HepG2 (cell line): Measurements from ENCODE around the gene IKZF5. TPM values are rescaled to one million over a fixed set of nuclear protein-coding genes. Genes with fewer than 3 reads are reported as not detected.

Source experiments
- ATAC-seq: fragments of 200-7000 bp; cut with Tn5 transposase; 3 replicates; pipeline ENCODE4 v1.9.1; 2020; ENCODE audit warnings: mild to moderate bottlenecking, moderate library complexity
- BruUV-seq: library from RNA; stranded (reverse); fragments of 400-500 nt; replicated peaks from 2 replicates; lab custom pipeline; 2021; lab: Mats Ljungman, UMichigan
- CTCF ChIA-PET: fragments of 300-600 bp; formaldehyde crosslinking; extraction: SDS; loops from one replicate; lab custom pipeline; 2021; ENCODE audit warnings: low total read pairs, inconsistent platforms, low intra/inter-chr PET ratio; lab: Yijun Ruan, JAX
- POLR2A ChIA-PET: fragments of 350-600 bp; sonication (Branson Sonifier 250); formaldehyde crosslinking; loops from one replicate; lab custom pipeline; 2020; ENCODE audit warnings: antibody characterized with exemption, inconsistent platforms; lab: Yijun Ruan, JAX
- DNase-seq: peaks from one replicate; pipeline ENCODE4 v3.0.0-alpha.2; 2015; ENCODE audit warnings: low spot score
- FAIRE-seq: peaks from 3 replicates; lab custom pipeline; 2011; peaks lifted over from hg19 to GRCh38; lab: Jason Lieb, UNC
- H2AFZ ChIP-seq: one replicate; pipeline ENCODE4 v1.6.1; 2011; ENCODE audit warnings: low read length, inconsistent platforms
- H3K27ac ChIP-seq: fragments of 300-600 bp; 3 replicates; pipeline ENCODE4 v1.8.0; 2011; ENCODE audit warnings: mixed run types, mild to moderate bottlenecking, mixed read lengths, low read length, inconsistent platforms; ENCODE audit not compliant: insufficient read depth; ENCODE audit errors: extremely low read length
- H3K27me3 ChIP-seq, 2 experiments: fragments of 200-600 bp in 1 of 2; 2 replicates in 1 of 2; 3 replicates in 1 of 2; pipeline versions ENCODE4 v1.6.0 to v1.8.0; 2011; ENCODE audit warnings: low read length in 2 of 2, mild to moderate bottlenecking in 2 of 2, moderate library complexity in 2 of 2, inconsistent platforms in 1 of 2; ENCODE audit not compliant: insufficient read depth in 2 of 2, control insufficient read depth in 1 of 2
- H3K36me3 ChIP-seq, 2 experiments: fragments of 200-600 bp in 1 of 2; replicated peaks in 1 of 2; 2 replicates in 1 of 2; 3 replicates in 1 of 2; pipeline versions ENCODE4 v1.5.1 to v1.8.0; 2011; ENCODE audit warnings: low read length in 2 of 2, inconsistent platforms in 1 of 2; ENCODE audit not compliant: insufficient read depth in 2 of 2, control insufficient read depth in 1 of 2
- H3K4me1 ChIP-seq: 2 replicates; pipeline ENCODE4 v1.5.1; 2012; ENCODE audit warnings: low read length, inconsistent platforms; ENCODE audit not compliant: insufficient read depth
- H3K4me2 ChIP-seq: 2 replicates; pipeline ENCODE4 v1.6.0; 2011; ENCODE audit warnings: low read depth, low read length, inconsistent platforms
- H3K4me3 ChIP-seq, 3 experiments: fragments of 200-600 bp in 1 of 3; sonication (generic), shearing (Covaris generic) in 1 of 3; replicated peaks in 1 of 3; 2 replicates each; pipeline ENCODE4 v1.5.1; 2011 to 2016; ENCODE audit warnings: low read length in 3 of 3, inconsistent platforms in 2 of 3, low read depth in 2 of 3, mild to moderate bottlenecking in 2 of 3, control low read depth in 1 of 3, mixed read lengths in 1 of 3; ENCODE audit not compliant: insufficient read depth in 1 of 3
- H3K79me2 ChIP-seq: one replicate; pipeline ENCODE4 v1.6.1; 2011; ENCODE audit warnings: low read length, inconsistent platforms; ENCODE audit not compliant: insufficient read depth
- H3K9ac ChIP-seq: 2 replicates; pipeline ENCODE4 v1.6.0; 2011; ENCODE audit warnings: mild to moderate bottlenecking, low read depth, low read length, inconsistent platforms; ENCODE audit not compliant: insufficient read depth
- H3K9me3 ChIP-seq: 2 replicates; pipeline ENCODE4 v1.5.1; 2012; ENCODE audit warnings: mild to moderate bottlenecking, low read length
- H4K20me1 ChIP-seq: 2 replicates; pipeline ENCODE4 v1.6.0; 2011; ENCODE audit warnings: inconsistent platforms, mild to moderate bottlenecking, low read length, moderate library complexity; ENCODE audit not compliant: insufficient read depth
- CC2D1A ChIP-seq: sonication (generic); formaldehyde crosslinking; IDR thresholded peaks from 2 replicates; pipeline ENCODE4 v1.8.1; 2023; ENCODE audit warnings: mild to moderate bottlenecking, missing genetic modification reagents
- HMGXB3 ChIP-seq: sonication (generic); formaldehyde crosslinking; IDR thresholded peaks from 2 replicates; pipeline ENCODE4 v1.4.0; 2020; ENCODE audit warnings: missing genetic modification reagents, borderline replicate concordance
- MYC ChIP-seq: sonication (generic); formaldehyde crosslinking; IDR thresholded peaks from 2 replicates; pipeline ENCODE4 v1.9.0; 2021; ENCODE audit warnings: missing genetic modification reagents, borderline replicate concordance
- POLR2AphosphoS2 ChIP-seq: IDR thresholded peaks from 2 replicates; pipeline ENCODE4 v1.6.1; 2011; ENCODE audit warnings: low read depth, low read length, improper control_type of control experiment
- REL ChIP-seq: sonication (generic); formaldehyde crosslinking; conservative IDR thresholded peaks from 2 replicates; pipeline ENCODE4 v1.8.0; 2022; ENCODE audit warnings: mild to moderate bottlenecking, missing genetic modification reagents, moderate library complexity
- SRSF1 ChIP-seq: fragments of 200-400 bp; formaldehyde crosslinking; optimal IDR thresholded peaks from 2 replicates; pipeline ENCODE3; 2017; ENCODE audit warnings: mild to moderate bottlenecking, low read depth, low read length, moderate library complexity
- THYN1 ChIP-seq: sonication (generic); formaldehyde crosslinking; IDR thresholded peaks from 2 replicates; pipeline ENCODE4 v1.8.1; 2023; ENCODE audit warnings: low read depth, mild to moderate bottlenecking, moderate library complexity, missing genetic modification reagents, borderline replicate concordance
- TP53 ChIP-seq: sonication (generic); formaldehyde crosslinking; conservative IDR thresholded peaks from 2 replicates; pipeline ENCODE4 v1.4.0; 2020; ENCODE audit warnings: missing genetic modification reagents
- U2AF1 ChIP-seq: fragments of 200-400 bp; formaldehyde crosslinking; optimal IDR thresholded peaks from 2 replicates; pipeline ENCODE3; 2017; ENCODE audit warnings: mild to moderate bottlenecking, low read depth, low read length
- ZBTB44 ChIP-seq: sonication (generic); formaldehyde crosslinking; IDR thresholded peaks from 2 replicates; pipeline ENCODE4 v1.4.0; 2020; ENCODE audit warnings: missing genetic modification reagents
- ZNF18 ChIP-seq: sonication (generic); formaldehyde crosslinking; IDR thresholded peaks from 2 replicates; pipeline ENCODE4 v1.8.0; 2022; ENCODE audit warnings: mild to moderate bottlenecking, missing genetic modification reagents; ENCODE audit not compliant: insufficient replicate concordance
- ZNF441 ChIP-seq: sonication (generic); formaldehyde crosslinking; IDR thresholded peaks from 2 replicates; pipeline ENCODE4 v1.7.0; 2021; ENCODE audit warnings: missing genetic modification reagents, borderline replicate concordance
- ZNF746 ChIP-seq: sonication (generic); formaldehyde crosslinking; IDR thresholded peaks from 2 replicates; pipeline ENCODE4 v1.8.0; 2022; ENCODE audit warnings: mild to moderate bottlenecking, missing genetic modification reagents
- ZNF879 ChIP-seq: sonication (generic); formaldehyde crosslinking; IDR thresholded peaks from 2 replicates; pipeline ENCODE4 v1.8.1; 2023; ENCODE audit warnings: missing genetic modification reagents
- WGBS: methylation state at CpG from one replicate; pipeline ENCODE4 v1.1.6; 2017; ENCODE audit warnings: low lambda C conversion rate; 5-methylcytosine and 5-hydroxymethylcytosine counted together
- in situ Hi-C: cut with HindIII; loops from 2 replicates; pipeline ENCODE4 v1.10.0; 2017; ENCODE audit warnings: low pct_unique_long_range_greater_than_20kb; ENCODE audit not compliant: extremely low pct_ligation_motif_present
- intact Hi-C: fragments of 100-400 bp; cut with micrococcal nuclease; formaldehyde crosslinking; loops from one replicate; pipeline ENCODE4 v1.10.0; 2022; ENCODE audit not compliant: unreplicated experiment
- polyA plus RNA-seq, 8 experiments: library from polyadenylated mRNA; depleted of rRNA in 3 of 8; stranded (reverse) in 7 of 8; unstranded in 1 of 8; fragments of >200 nt; fragmentation: Illumina TruSeq in 4 of 8; extraction: Trizol in 4 of 8; gene quantifications; 2 replicates each; pipeline versions ENCODE4 v1.2.1 to v1.2.3, GENCODE V29; 2011 to 2016; ENCODE audit warnings: low read depth in 4 of 8, missing spikeins in 1 of 8, mixed read lengths in 1 of 8; ENCODE audit not compliant: insufficient read depth in 1 of 8
- total RNA-seq, 5 experiments: library from RNA; depleted of rRNA; stranded (reverse); fragments of >200 nt; fragmentation: Illumina TruSeq; extraction: Trizol; gene quantifications; 2 replicates each; pipeline ENCODE4 v1.2.3, GENCODE V29; 2016; ENCODE audit warnings: low read depth in 1 of 5

Gene IKZF5
- total and polyA plus RNA-seq, 2 of the 13 experiments (the other 11 are each of a cell fraction or from before 2014, with no cell fraction given), result 3.7 to 12.0 TPM

GRCh38 chr10:122980209-122981065 is 28.2 kb downstream of the IKZF5 start, which contains the start of gene PSTK:
PSTK (plus strand) TSS chr10:122980401; CDS start chr10:122980480, 79 bp downstream.
- Histone ChIP-seq H3K9ac (peak within 1 kb of the TSS; percentile 94), H2AFZ (peak within 1 kb of the TSS; percentile 58), H4K20me1 (no peaks in the 10 kb centered on the region), H3K9me3 (no peaks in the 10 kb centered on the region), H3K4me2 (peak within 1 kb of the TSS; percentile 100), H3K27me3 (no peaks in the 10 kb centered on the region; a peak in 1 of 5 replicates), H3K79me2 (no peaks in the 10 kb centered on the region), H3K27ac (peak within 1 kb of the TSS; percentile 97), H3K36me3 (peaks cover 1 to 15% of the 10 kb centered on the region in 2 experiments; a peak in 2 of 5 replicates), H3K4me3 (peak within 1 kb of the TSS; percentile 72 to 95 (median 72)), H3K4me1 (peaks cover 28% of the 10 kb centered on the region)
- ChIA-PET CTCF (no interaction called here), POLR2A (interaction anchor here (0.9 to 6.4 kb wide), 9 partner anchors 9 to 173 kb away, joined by 3 to 37 read pairs (median 6); partner anchors contain the start of genes ACADSB, BUB3, C10orf88 and IKZF5)
- TSS peak; percentile 94 for BruUV-seq
- no peak for FAIRE-seq
- peak; percentile 96 for ATAC-seq
- in situ Hi-C loops (no loop called here), intact Hi-C loops (no loop called here)
- 6% methylated on average over 5 of the region's 73 CpGs for WGBS
- DNase-seq, result peak; percentile 81
- TF ChIP-seq U2AF1 (no peak), THYN1 (no peak), ZNF441 (no peak), REL (peak; percentile 88), HMGXB3 (CRISPR knock-in tag) (peak; percentile 35; the same call in 1 of the 2 replicates), SRSF1 (no peak), ZNF18 (CRISPR knock-in tag) (peak; percentile 69), CC2D1A (CRISPR knock-in tag) (no peak), ZNF879 (CRISPR knock-in tag) (no peak), ZBTB44 (CRISPR knock-in tag) (no peak; the same call in 1 of the 2 replicates), TP53 (CRISPR knock-in tag) (peak; percentile 71; the same call in 1 of the 2 replicates), ZNF746 (CRISPR knock-in tag) (no peak), POLR2AphosphoS2 (0 out of 2 replicates have a peak, but pooled peaks have one; percentile 56), MYC (CRISPR knock-in tag) (peak; percentile 89)
